Activated CD4-positive, alpha-beta memory T cell treated with anti-CD3 and anti-CD28 coated beads for 36 hours (primary cell): ENCODE results near the gene PLEKHH1. TPM values are rescaled to one million over a fixed set of nuclear protein-coding genes. Genes with fewer than 3 reads are reported as not detected.

ENCODE experiments used
- CTCF ChIA-PET: fragments of 350-600 bp; sonication (Branson Sonifier 250); formaldehyde crosslinking; loops from one replicate; lab custom pipeline; 2021; ENCODE audit warnings: antibody characterized with exemption, inconsistent platforms; lab: Charles Lee
- POLR2A ChIA-PET: fragments of 350-600 bp; sonication (Branson Sonifier 250); formaldehyde crosslinking; loops from one replicate; lab custom pipeline; 2021; ENCODE audit warnings: antibody characterized with exemption; lab: Charles Lee
- DNase-seq: peaks from one replicate; pipeline ENCODE4 v3.0.0-alpha.2; 2020
- H3K27ac Mint-ChIP-seq: one replicate; pipeline ENCODE4 v1.8.0; 2021; ENCODE audit warnings: mixed read lengths
- H3K27me3 Mint-ChIP-seq: one replicate; pipeline ENCODE4 v1.8.0; 2021; ENCODE audit warnings: mixed read lengths
- H3K36me3 Mint-ChIP-seq: one replicate; pipeline ENCODE4 v1.8.0; 2021; ENCODE audit warnings: mixed read lengths
- H3K4me1 Mint-ChIP-seq: one replicate; pipeline ENCODE4 v1.8.0; 2021; ENCODE audit warnings: low read depth, mixed read lengths
- H3K4me3 Mint-ChIP-seq: one replicate; pipeline ENCODE4 v1.8.0; 2021; ENCODE audit warnings: mild to moderate bottlenecking, mixed read lengths
- H3K9me3 Mint-ChIP-seq: one replicate; pipeline ENCODE4 v1.8.0; 2021; ENCODE audit warnings: mixed read lengths
- intact Hi-C: fragments of 100-400 bp; cut with micrococcal nuclease; formaldehyde crosslinking; loops from one replicate; pipeline ENCODE4 v1.15.1; 2023
- total RNA-seq, 2 experiments: library from RNA; stranded (reverse); gene quantifications; one replicate each; pipeline ENCODE4 v1.2.3, GENCODE V29; 2021

PLEKHH1 gene
- total RNA-seq, 2 experiments from 2014 or later: 1.7 to 1.9 TPM

DNA sequence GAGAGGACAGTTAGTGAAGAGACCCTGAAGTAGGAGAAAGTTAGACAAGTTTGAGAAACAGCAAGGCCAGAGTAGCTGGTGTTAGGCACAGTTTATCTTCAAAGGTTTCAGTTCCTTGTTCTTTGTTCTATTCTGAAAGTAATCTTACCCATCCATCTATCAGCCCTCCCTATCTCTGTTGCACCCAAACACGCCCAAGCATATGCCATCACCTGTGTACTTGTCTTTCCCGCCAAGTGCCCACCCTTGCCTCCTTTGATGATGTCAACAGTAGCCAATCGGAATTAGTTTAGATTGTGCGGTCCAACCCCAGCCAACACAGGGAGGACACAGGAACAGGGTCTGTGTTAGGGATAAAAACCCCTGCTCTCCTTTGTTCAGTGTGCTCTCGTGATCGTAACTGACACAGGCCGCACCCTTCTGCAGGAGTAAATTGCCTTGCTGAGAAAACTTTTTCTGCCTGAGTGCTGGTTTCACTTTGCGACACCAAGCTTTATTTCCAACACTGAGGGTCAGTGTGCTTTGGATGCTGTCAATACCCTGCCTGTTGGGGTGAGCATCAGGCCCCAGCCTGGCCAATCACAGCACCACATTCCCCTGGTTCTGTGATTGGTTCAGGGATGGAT lies 39.9 kb upstream of the PLEKHH1 start:
- DNase-seq: no peak
- Mint-ChIP-seq H3K27ac (no peak overlapping the region), H3K9me3 (peaks cover 21% of the 10 kb centered on the region), H3K27me3 (peaks cover 1% of the 10 kb centered on the region), H3K36me3 (peaks cover 10% of the 10 kb centered on the region), H3K4me3 (no peak overlapping the region), H3K4me1 (peaks cover 15% of the 10 kb centered on the region)
- ChIA-PET CTCF (interaction anchor here (1.0 kb wide), 1 partner anchor 67 kb away, joined by 3 read pairs; no protein-coding TSS in a partner anchor), POLR2A (no interaction called here)
- intact Hi-C loops: no loop called here

DNA sequence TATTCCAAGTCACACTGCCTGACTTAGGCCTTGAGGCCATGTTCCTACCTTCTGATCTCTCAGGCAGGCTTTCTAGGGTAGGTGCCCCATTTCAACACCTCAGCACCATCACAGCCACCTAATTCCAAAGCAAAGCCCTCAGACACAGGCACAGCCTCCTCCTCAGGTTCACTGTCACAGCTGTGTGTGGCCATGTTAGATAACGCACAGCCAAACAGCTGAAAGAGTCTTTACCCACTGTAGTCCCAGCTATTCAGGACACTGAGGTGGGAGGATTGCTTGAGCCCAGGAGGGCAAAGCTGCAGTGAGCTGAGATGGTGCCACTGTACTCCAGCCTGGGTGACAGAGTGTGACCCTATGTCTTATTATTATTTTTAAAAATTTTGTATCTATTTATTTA lies 37.3 kb upstream of the PLEKHH1 start:
- no peak for DNase-seq
- ChIA-PET CTCF (no interaction called here), POLR2A (no interaction called here)
- peaks cover 10% of the 10 kb centered on the region for H3K36me3 Mint-ChIP-seq
- H3K4me3 Mint-ChIP-seq: no peak overlapping the region
- H3K9me3 Mint-ChIP-seq: peaks cover 21% of the 10 kb centered on the region
- H3K27me3 Mint-ChIP-seq: no peaks in the 10 kb centered on the region
- H3K4me1 Mint-ChIP-seq: peaks cover 2% of the 10 kb centered on the region
- intact Hi-C loops: no loop called here
- no peak overlapping the region for H3K27ac Mint-ChIP-seq

DNA sequence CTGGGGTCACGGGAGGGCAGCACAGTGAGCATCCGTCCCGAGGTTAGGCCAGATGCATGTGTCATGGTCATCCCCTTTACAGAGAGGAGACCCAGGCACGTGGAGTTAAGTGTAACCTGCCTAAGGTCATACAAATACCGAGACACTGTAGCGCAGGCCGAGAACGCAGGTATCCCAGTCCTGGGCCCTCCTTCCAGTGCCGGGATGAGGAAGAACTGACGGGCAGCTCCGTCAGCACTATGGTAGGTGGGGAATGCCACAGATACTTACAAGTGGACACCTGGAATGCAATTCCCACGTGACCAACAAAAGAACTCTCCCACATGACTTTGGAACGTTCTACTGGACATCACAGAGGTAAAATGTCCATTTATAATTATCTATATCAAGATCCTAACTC lies 35.9 kb upstream of the PLEKHH1 start:
- no peak overlapping the region for H3K4me3 Mint-ChIP-seq
- peaks cover 10% of the 10 kb centered on the region for H3K36me3 Mint-ChIP-seq
- DNase-seq: no peak
- no peak overlapping the region for H3K27ac Mint-ChIP-seq
- H3K27me3 Mint-ChIP-seq: no peaks in the 10 kb centered on the region
- peaks cover 21% of the 10 kb centered on the region for H3K9me3 Mint-ChIP-seq
- peaks cover 2% of the 10 kb centered on the region for H3K4me1 Mint-ChIP-seq
- ChIA-PET CTCF (no interaction called here), POLR2A (no interaction called here)
- intact Hi-C loops: no loop called here

DNA sequence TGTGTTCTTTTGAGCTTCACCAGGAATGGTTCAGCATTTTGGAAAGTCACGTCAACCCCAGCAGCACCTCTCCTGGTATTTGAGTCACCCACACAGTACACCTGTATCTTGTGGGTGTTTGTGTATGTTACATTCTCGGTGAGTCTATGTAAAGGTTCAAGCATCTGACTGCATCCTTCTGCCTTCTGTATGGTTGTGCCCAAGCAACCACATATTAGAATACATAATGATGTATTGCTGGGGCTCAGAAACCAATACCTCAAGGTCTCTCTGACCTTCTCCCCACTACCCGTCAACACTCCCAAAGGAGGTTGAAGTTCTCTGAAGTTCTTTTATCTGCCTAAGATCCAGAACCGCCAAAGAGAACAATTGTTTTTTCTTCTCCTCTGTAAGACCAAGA lies 35.4 kb upstream of the PLEKHH1 start:
- intact Hi-C loops: no loop called here
- no peak for DNase-seq
- Mint-ChIP-seq H3K9me3 (peaks cover 18% of the 10 kb centered on the region), H3K4me3 (no peak overlapping the region), H3K4me1 (peaks cover 2% of the 10 kb centered on the region), H3K27ac (no peak overlapping the region), H3K36me3 (peaks cover 9% of the 10 kb centered on the region), H3K27me3 (no peaks in the 10 kb centered on the region)
- ChIA-PET CTCF (no interaction called here), POLR2A (no interaction called here)

DNA sequence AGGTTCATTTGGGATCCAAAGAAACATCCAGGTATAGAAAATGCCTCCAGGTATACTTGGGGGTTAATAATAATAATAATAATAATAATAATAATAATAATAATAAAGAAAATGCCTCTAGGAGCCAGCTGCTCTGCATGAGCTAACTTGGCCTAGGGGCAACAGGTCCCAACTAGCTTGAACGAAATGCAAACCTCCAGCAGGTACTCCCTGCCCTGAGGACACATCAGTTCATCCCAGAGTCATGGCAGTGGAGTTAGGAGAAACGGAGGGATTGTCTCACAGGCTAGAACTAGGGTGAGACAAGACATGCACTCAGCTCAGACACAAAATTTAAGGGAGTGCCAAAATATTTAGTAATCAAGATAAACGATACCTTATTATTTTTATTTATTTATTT lies 32.1 kb upstream of the PLEKHH1 start:
- Mint-ChIP-seq H3K4me1 (peaks cover 2% of the 10 kb centered on the region), H3K27me3 (no peaks in the 10 kb centered on the region), H3K9me3 (no peaks in the 10 kb centered on the region), H3K36me3 (no peaks in the 10 kb centered on the region), H3K4me3 (no peak overlapping the region), H3K27ac (no peak overlapping the region)
- ChIA-PET POLR2A (no interaction called here), CTCF (interaction anchor here (1.4 kb wide), 1 partner anchor 71 kb away, joined by 3 read pairs; no protein-coding TSS in a partner anchor)
- intact Hi-C loops: no loop called here
- DNase-seq: no peak

DNA sequence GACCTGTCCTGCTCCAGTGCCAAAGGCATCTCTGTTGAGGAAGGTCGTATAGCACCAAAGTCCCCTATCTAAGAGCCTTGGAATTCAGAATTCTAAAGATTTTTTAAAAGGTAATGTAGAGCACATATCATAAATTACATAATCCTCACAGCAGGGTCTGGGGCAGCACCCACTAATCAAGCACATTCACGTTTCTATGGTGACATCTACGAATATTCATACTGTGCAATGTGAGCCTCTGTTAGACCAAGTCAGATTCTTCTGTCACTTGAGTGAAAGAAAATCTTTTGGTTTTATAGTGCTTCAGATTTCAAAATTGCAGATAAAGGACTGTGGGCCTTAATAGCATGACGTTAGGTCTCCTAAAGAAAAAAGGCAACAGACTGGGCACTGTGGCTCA lies 31.4 kb upstream of the PLEKHH1 start:
- Mint-ChIP-seq H3K4me3 (no peak overlapping the region), H3K4me1 (peaks cover 2% of the 10 kb centered on the region), H3K27ac (no peak overlapping the region), H3K9me3 (no peaks in the 10 kb centered on the region), H3K36me3 (no peaks in the 10 kb centered on the region), H3K27me3 (no peaks in the 10 kb centered on the region)
- ChIA-PET CTCF (no interaction called here), POLR2A (no interaction called here)
- intact Hi-C loops: no loop called here
- DNase-seq: no peak

DNA sequence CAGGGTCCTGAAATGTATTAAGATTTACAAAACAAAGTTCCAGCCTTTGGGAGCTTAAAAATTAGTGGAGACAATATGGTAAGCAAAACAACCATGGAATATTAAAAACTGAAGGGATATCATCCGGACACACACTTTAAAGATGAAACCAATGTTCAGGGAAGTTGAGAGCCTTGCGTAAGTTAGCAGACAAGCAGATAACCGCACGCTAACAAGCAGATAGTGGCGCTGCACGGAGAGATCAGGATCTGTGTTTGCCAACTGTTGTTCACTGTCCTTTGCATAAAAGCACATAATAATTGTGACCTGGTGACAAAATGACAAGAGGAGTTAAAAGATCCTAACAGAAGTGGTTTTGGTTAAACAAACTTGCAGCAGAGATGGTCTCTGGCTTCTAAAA lies 30.2 kb upstream of the PLEKHH1 start:
- H3K4me1 Mint-ChIP-seq: peaks cover 2% of the 10 kb centered on the region
- ChIA-PET CTCF (interaction anchor here (2.0 kb wide), 1 partner anchor 76 kb away, joined by 5 read pairs; no protein-coding TSS in a partner anchor), POLR2A (no interaction called here)
- no peaks in the 10 kb centered on the region for H3K27me3 Mint-ChIP-seq
- intact Hi-C loops: no loop called here
- DNase-seq: no peak
- H3K4me3 Mint-ChIP-seq: no peak overlapping the region
- H3K9me3 Mint-ChIP-seq: no peaks in the 10 kb centered on the region
- no peak overlapping the region for H3K27ac Mint-ChIP-seq
- no peaks in the 10 kb centered on the region for H3K36me3 Mint-ChIP-seq

GRCh38 chr14:67503331-67503730 lies 29.8 kb upstream of the PLEKHH1 start:
- POLR2A ChIA-PET: no interaction called here
- Mint-ChIP-seq H3K27me3 (no peaks in the 10 kb centered on the region), H3K36me3 (no peaks in the 10 kb centered on the region), H3K27ac (no peak overlapping the region), H3K4me1 (no peaks in the 10 kb centered on the region), H3K9me3 (no peaks in the 10 kb centered on the region), H3K4me3 (no peak overlapping the region)
- CTCF ChIA-PET: interaction anchor here (2.0 kb wide), 1 partner anchor 76 kb away, joined by 5 read pairs; no protein-coding TSS in a partner anchor
- DNase-seq: no peak
- intact Hi-C loops: no loop called here

DNA sequence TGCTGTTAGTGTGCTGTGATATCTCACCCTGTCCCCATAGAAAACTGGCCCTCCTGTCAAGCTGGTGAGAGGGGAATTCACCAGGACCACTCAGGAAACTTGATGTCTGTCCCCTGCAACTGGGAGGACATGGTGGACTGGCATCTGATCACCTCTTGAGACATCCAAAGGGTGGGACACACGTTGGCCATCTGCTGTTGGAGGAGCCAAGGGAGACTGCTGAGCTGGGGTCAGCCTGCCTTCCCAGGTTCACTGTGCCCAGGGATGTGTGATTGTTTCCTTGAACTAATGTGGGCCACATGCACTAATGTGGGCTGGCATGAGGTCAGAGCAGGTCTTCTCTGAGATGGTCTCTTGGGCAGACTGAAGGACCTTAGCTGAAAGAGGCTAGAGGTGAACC lies 27.8 kb upstream of the PLEKHH1 start:
- no peak overlapping the region for H3K27ac Mint-ChIP-seq
- H3K36me3 Mint-ChIP-seq: no peaks in the 10 kb centered on the region
- CTCF ChIA-PET: interaction anchor here (0.8 to 2.2 kb wide), 2 partner anchors 21 to 66 kb away, joined by 3 to 5 read pairs; no protein-coding TSS in a partner anchor
- intact Hi-C loops: no loop called here
- POLR2A ChIA-PET: interaction anchor here (0.8 kb wide), 1 partner anchor 17 kb away, joined by 3 read pairs; no protein-coding TSS in a partner anchor
- no peak for DNase-seq
- H3K27me3 Mint-ChIP-seq: no peaks in the 10 kb centered on the region
- H3K9me3 Mint-ChIP-seq: no peaks in the 10 kb centered on the region
- H3K4me3 Mint-ChIP-seq: no peak overlapping the region
- no peaks in the 10 kb centered on the region for H3K4me1 Mint-ChIP-seq

GRCh38 chr14:67508956-67509355 lies 24.1 kb upstream of the PLEKHH1 start:
- H3K4me1 Mint-ChIP-seq: no peaks in the 10 kb centered on the region
- no peaks in the 10 kb centered on the region for H3K27me3 Mint-ChIP-seq
- H3K27ac Mint-ChIP-seq: no peak overlapping the region
- intact Hi-C loops: no loop called here
- POLR2A ChIA-PET: interaction anchor here (1.0 kb wide), 1 partner anchor 14 kb away, joined by 3 read pairs; no protein-coding TSS in a partner anchor
- H3K4me3 Mint-ChIP-seq: no peak overlapping the region
- H3K9me3 Mint-ChIP-seq: no peaks in the 10 kb centered on the region
- CTCF ChIA-PET: interaction anchor here (0.6 to 3.5 kb wide), 3 partner anchors 17 to 81 kb away, joined by 3 to 20 read pairs (median 6); no protein-coding TSS in a partner anchor
- DNase-seq: no peak
- no peaks in the 10 kb centered on the region for H3K36me3 Mint-ChIP-seq

GRCh38 chr14:67510121-67510520 lies 23.0 kb upstream of the PLEKHH1 start:
- Mint-ChIP-seq H3K4me3 (no peak overlapping the region), H3K9me3 (no peaks in the 10 kb centered on the region), H3K27ac (no peak overlapping the region), H3K4me1 (no peaks in the 10 kb centered on the region), H3K36me3 (no peaks in the 10 kb centered on the region), H3K27me3 (no peaks in the 10 kb centered on the region)
- intact Hi-C loops: no loop called here
- POLR2A ChIA-PET: interaction anchor here (0.6 kb wide), 1 partner anchor 48 kb away, joined by 4 read pairs; no protein-coding TSS in a partner anchor
- DNase-seq: no peak
- CTCF ChIA-PET: interaction anchor here (0.6 to 3.5 kb wide), 3 partner anchors 16 to 1556 kb away, joined by 3 to 20 read pairs (median 5); no protein-coding TSS in a partner anchor

GRCh38 chr14:67510836-67511235 lies 22.3 kb upstream of the PLEKHH1 start:
- ChIA-PET CTCF (interaction anchor here (0.6 to 3.5 kb wide), 3 partner anchors 15 to 1555 kb away, joined by 3 to 20 read pairs (median 5); no protein-coding TSS in a partner anchor), POLR2A (no interaction called here)
- no peak for DNase-seq
- Mint-ChIP-seq H3K27ac (no peak overlapping the region), H3K4me1 (peaks cover under 1% of the 10 kb centered on the region), H3K27me3 (no peaks in the 10 kb centered on the region), H3K36me3 (no peaks in the 10 kb centered on the region), H3K9me3 (no peaks in the 10 kb centered on the region), H3K4me3 (no peak overlapping the region)
- intact Hi-C loops: no loop called here
